Astrocyte (in vitro differentiated cells and primary cell): ENCODE results near the gene OTOG.

Experiments
- CTCF ChIP-seq: IDR thresholded peaks from 2 replicates; pipeline ENCODE4 v1.5.1; 2011; ENCODE audit warnings: low read depth, mild to moderate bottlenecking, inconsistent platforms, low read length, moderate library complexity; ENCODE audit not compliant: insufficient read depth
- EZH2 ChIP-seq: IDR thresholded peaks from 2 replicates; pipeline ENCODE4 v1.6.1; 2012; ENCODE audit warnings: mild to moderate bottlenecking, low read length, inconsistent platforms; ENCODE audit not compliant: insufficient read depth

GRCh38 chr11:17694494-17695110 lies 147.5 kb downstream of the OTOG start:
- TF ChIP-seq CTCF: no peak
- no peak for TF ChIP-seq EZH2
